Liver (tissue), 9 donors: Measurements from ENCODE around the gene VASP. TPM values are rescaled to one million over a fixed set of nuclear protein-coding genes. Genes with fewer than 3 reads are reported as not detected.

Source experiments
- DNase-seq: peaks from one replicate; pipeline ENCODE4 v3.0.0-alpha.2; 2017; ENCODE audit warnings: low spot score
- H3K27ac ChIP-seq, 2 donors: one replicate each; pipeline ENCODE4 v1.7.0; 2013; ENCODE audit warnings: inconsistent platforms in 2 of 2, low read length in 2 of 2, control low read depth in 1 of 2, low read depth in 1 of 2, mild to moderate bottlenecking in 1 of 2
- H3K27me3 ChIP-seq, 4 donors: one replicate each; pipeline versions ENCODE4 v1.6.1 to v1.7.0; 2013; ENCODE audit warnings: low read length in 3 of 4, inconsistent platforms in 1 of 4, mild to moderate bottlenecking in 1 of 4, moderate library complexity in 1 of 4; ENCODE audit not compliant: control insufficient read depth in 4 of 4, insufficient read depth in 4 of 4
- H3K36me3 ChIP-seq, 4 donors: one replicate each; pipeline versions ENCODE4 v1.6.1 to v1.7.0; 2013; ENCODE audit warnings: low read length in 3 of 4, mild to moderate bottlenecking in 3 of 4, low read depth in 1 of 4, moderate library complexity in 1 of 4; ENCODE audit not compliant: control insufficient read depth in 4 of 4, insufficient read depth in 3 of 4
- H3K4me1 ChIP-seq, 4 donors: one replicate each; pipeline versions ENCODE4 v1.6.1 to v1.7.0; 2013; ENCODE audit warnings: low read length in 3 of 4, mild to moderate bottlenecking in 3 of 4, moderate library complexity in 1 of 4; ENCODE audit not compliant: control insufficient read depth in 4 of 4, insufficient read depth in 4 of 4
- H3K4me3 ChIP-seq, 3 donors: one replicate each; pipeline versions ENCODE4 v1.6.1 to v1.7.0; 2013; ENCODE audit warnings: low read length in 3 of 3, control low read depth in 1 of 3, low read depth in 1 of 3, mild to moderate bottlenecking in 1 of 3
- H3K9ac ChIP-seq, 2 donors: one replicate each; pipeline ENCODE4 v1.7.0; 2013; ENCODE audit warnings: low read length in 2 of 2, mild to moderate bottlenecking in 2 of 2, moderate library complexity in 2 of 2, control low read depth in 1 of 2, low read depth in 1 of 2
- H3K9me3 ChIP-seq, 4 donors: one replicate each; pipeline versions ENCODE4 v1.6.1 to v1.7.0; 2013; ENCODE audit warnings: low read length in 3 of 4; ENCODE audit not compliant: control insufficient read depth in 4 of 4
- ATF3 ChIP-seq: IDR thresholded peaks from 2 replicates; pipeline ENCODE4 v1.6.1; 2016; ENCODE audit warnings: antibody characterized with exemption
- CTCF ChIP-seq: fragments of 150-350 bp; IDR thresholded peaks from 2 replicates; pipeline ENCODE4 v1.5.1; 2017; ENCODE audit warnings: improper control_type of control experiment, low read depth, low read length; ENCODE audit not compliant: missing input control
- EGR1 ChIP-seq, 2 donors: IDR thresholded peaks; 2 replicates each; pipeline ENCODE4 v1.6.1; 2016 to 2018; ENCODE audit warnings: antibody characterized with exemption in 2 of 2, low read depth in 2 of 2
- FOXA1 ChIP-seq: IDR thresholded peaks from 2 replicates; pipeline ENCODE4 v1.6.1; 2016; ENCODE audit warnings: antibody characterized with exemption
- FOXA2 ChIP-seq: IDR thresholded peaks from 2 replicates; pipeline ENCODE4 v1.6.1; 2016; ENCODE audit warnings: antibody characterized with exemption
- GABPA ChIP-seq, 2 donors: IDR thresholded peaks in 1 of 2; conservative IDR thresholded peaks in 1 of 2; 2 replicates each; pipeline ENCODE4 v1.6.1; 2016; ENCODE audit warnings: antibody characterized with exemption in 2 of 2, mild to moderate bottlenecking in 1 of 2, moderate library complexity in 1 of 2
- HNF4A ChIP-seq, 2 donors: conservative IDR thresholded peaks; 2 replicates each; pipeline ENCODE4 v1.6.1; 2016; ENCODE audit warnings: antibody characterized with exemption in 2 of 2, mild to moderate bottlenecking in 2 of 2
- HNF4G ChIP-seq: IDR thresholded peaks from 2 replicates; pipeline ENCODE4 v1.6.1; 2016; ENCODE audit warnings: antibody characterized with exemption
- JUND ChIP-seq, 2 donors: IDR thresholded peaks; 2 replicates each; pipeline ENCODE4 v1.6.1; 2016; ENCODE audit warnings: antibody characterized with exemption in 2 of 2
- MAX ChIP-seq: IDR thresholded peaks from 2 replicates; pipeline ENCODE4 v1.6.1; 2016; ENCODE audit warnings: antibody characterized with exemption
- NR2F2 ChIP-seq: IDR thresholded peaks from 2 replicates; pipeline ENCODE4 v1.6.1; 2016; ENCODE audit warnings: antibody characterized with exemption
- RAD21 ChIP-seq, 2 donors: IDR thresholded peaks; 2 replicates each; pipeline ENCODE4 v1.6.1; 2016; ENCODE audit warnings: antibody characterized with exemption in 2 of 2, mild to moderate bottlenecking in 2 of 2
- REST ChIP-seq: IDR thresholded peaks from 2 replicates; pipeline ENCODE4 v1.6.1; 2016; ENCODE audit warnings: antibody characterized with exemption, mild to moderate bottlenecking
- RXRA ChIP-seq, 2 donors: IDR thresholded peaks; 2 replicates each; pipeline ENCODE4 v1.6.1; 2017 to 2018; ENCODE audit warnings: antibody characterized with exemption in 2 of 2, mild to moderate bottlenecking in 1 of 2
- SP1 ChIP-seq: IDR thresholded peaks from 2 replicates; pipeline ENCODE4 v1.6.1; 2018; ENCODE audit warnings: antibody characterized with exemption, mild to moderate bottlenecking
- YY1 ChIP-seq: IDR thresholded peaks from 2 replicates; pipeline ENCODE4 v1.6.1; 2016; ENCODE audit warnings: antibody characterized with exemption, mild to moderate bottlenecking
- ZBTB33 ChIP-seq: IDR thresholded peaks from 2 replicates; pipeline ENCODE4 v1.6.1; 2016; ENCODE audit warnings: antibody characterized with exemption
- WGBS: extraction: QIAGEN DNeasy Blood & Tissue Kit; methylation state at CpG from one replicate; pipeline ENCODE4 v1.1.7; 2013; 5-methylcytosine and 5-hydroxymethylcytosine counted together
- polyA plus RNA-seq, 2 donors: library from polyadenylated mRNA; stranded (reverse) in 1 of 2; unstranded in 1 of 2; fragments of 200-250 nt in 1 of 2; fragments of >200 nt in 1 of 2; fragmentation: Nextera tagmentation in 1 of 2; extraction: Ambion mirVana in 1 of 2; gene quantifications; one replicate each; pipeline versions ENCODE4 v1.2.1 to v1.2.3, GENCODE V29; 2013 to 2015
- total RNA-seq, 2 donors: library from RNA; depleted of rRNA; stranded (reverse); fragments of >200 nt; gene quantifications; one replicate each; pipeline ENCODE4 v1.2.3, GENCODE V29; 2014
- donor health status: healthy.
- donor health status: healthy.
- donor health status: healthy.
- donor health status: healthy.
- donor health status: healthy.

Gene VASP
- total and polyA plus RNA-seq, 4 donors, result 7.3 to 29.1 (median 22.7) TPM

- 93% methylated on average over 50 of the region's 50 CpGs for WGBS
- Histone ChIP-seq H3K9me3 (no peaks in the 10 kb centered on the region), H3K9ac (no peak overlapping the region), H3K27me3 (no peaks in the 10 kb centered on the region), H3K27ac (no peak overlapping the region), H3K36me3 (peaks cover 6 to 24% (median 15%) of the 10 kb centered on the region in 4 donors), H3K4me1 (peaks cover 12 to 21% (median 18%) of the 10 kb centered on the region in 4 donors), H3K4me3 (no peak overlapping the region)
- TF ChIP-seq MAX (no peak), REST (no peak), ATF3 (no peak), RXRA (IDR thresholded peaks at IDR 0.05) (no peak), CTCF (no peak), NR2F2 (no peak), FOXA2 (no peak), EGR1 (IDR thresholded peaks at IDR 0.05; ENCODE audit: low read depth in 2 of 2) (no peak), ZBTB33 (no peak), GABPA (IDR thresholded peaks at IDR 0.05 in 1 of 2, conservative IDR thresholded peaks at IDR 0.05 in 1 of 2) (no peak), FOXA1 (no peak), RAD21 (IDR thresholded peaks at IDR 0.05) (no peak), SP1 (no peak), JUND (IDR thresholded peaks at IDR 0.05) (no peak)
- DNase-seq, result no peak
These were observed 10.6 kb downstream of the VASP start for GRCh38 chr19:45517641-45518468.

GRCh38 chr19:45518469-45518826, 11.2 kb downstream of the VASP start:
- Histone ChIP-seq H3K27me3 (no peaks in the 10 kb centered on the region), H3K36me3 (peaks cover 6 to 24% (median 15%) of the 10 kb centered on the region in 4 donors), H3K27ac (no peak overlapping the region), H3K9ac (no peak overlapping the region), H3K9me3 (no peaks in the 10 kb centered on the region), H3K4me1 (peaks cover 12 to 21% (median 17%) of the 10 kb centered on the region in 4 donors), H3K4me3 (no peak overlapping the region)
- WGBS, result 49% methylated on average over 7 of the region's 7 CpGs
- DNase-seq, result no peak
- TF ChIP-seq GABPA (IDR thresholded peaks at IDR 0.05 in 1 of 2, conservative IDR thresholded peaks at IDR 0.05 in 1 of 2) (no peak), MAX (no peak), JUND (IDR thresholded peaks at IDR 0.05) (no peak), RXRA (IDR thresholded peaks at IDR 0.05) (no peak), YY1 (no peak), ATF3 (no peak), FOXA2 (no peak), HNF4G (no peak), EGR1 (IDR thresholded peaks at IDR 0.05; ENCODE audit: low read depth in 2 of 2) (no peak), HNF4A (conservative IDR thresholded peaks at IDR 0.05) (no peak), REST (no peak), FOXA1 (no peak)
